Measurements from ENCODE around the gene KCNMA1. TPM values are rescaled to one million over a fixed set of nuclear protein-coding genes. Genes with fewer than 3 reads are reported as not detected.

KCNMA1 gene
- total RNA-seq, 2 donors from 2014 or later, result 168 to 188 TPM

- peaks cover 37% of the 10 kb centered on the region for H3K36me3 ChIP-seq
- ATAC-seq (ENCODE audit: insufficient number of reproducible peaks, low FRiP score, low read depth), result no peak
- H3K27me3 ChIP-seq (replicated peaks; ENCODE audit: insufficient read depth), result no peaks in the 10 kb centered on the region
- DNase-seq (ENCODE audit: low spot score), result no peak
- H3K4me1 ChIP-seq (ENCODE audit: control insufficient read depth in 1 of 2, low read depth in 2 of 2), result peaks cover 7 to 22% of the 10 kb centered on the region in 2 donors
- no peaks in the 10 kb centered on the region for H3K9me3 ChIP-seq
- no peak for TF ChIP-seq CTCF (IDR thresholded peaks at IDR 0.05)
- peak overlapping the region; percentile 16 to 20 for H3K27ac ChIP-seq
- no peak overlapping the region for H3K4me3 ChIP-seq
Measured at GRCh38 chr10:77072836-77073662, 564.6 kb downstream of the KCNMA1 start.

- Histone ChIP-seq H3K27ac (no peak overlapping the region), H3K36me3 (peaks cover 34% of the 10 kb centered on the region), H3K4me3 (no peak overlapping the region), H3K4me1 (ENCODE audit: control insufficient read depth in 1 of 2, low read depth in 2 of 2) (peaks cover 7 to 22% of the 10 kb centered on the region in 2 donors), H3K9me3 (no peaks in the 10 kb centered on the region), H3K27me3 (replicated peaks; ENCODE audit: insufficient read depth) (no peaks in the 10 kb centered on the region)
- ATAC-seq (ENCODE audit: insufficient number of reproducible peaks, low FRiP score, low read depth) (no peak), DNase-seq (ENCODE audit: low spot score) (no peak)
- TF ChIP-seq CTCF (IDR thresholded peaks at IDR 0.05), result no peak
Measured at GRCh38 chr10:77072361-77072835, 565.2 kb downstream of the KCNMA1 start.

GRCh38 chr10:77071956-77072355, 565.7 kb downstream of the KCNMA1 start:
- H3K36me3 ChIP-seq, result peaks cover 34% of the 10 kb centered on the region
- H3K4me1 ChIP-seq (ENCODE audit: control insufficient read depth in 1 of 2, low read depth in 2 of 2), result peaks cover 7 to 22% of the 10 kb centered on the region in 2 donors
- DNase-seq (ENCODE audit: low spot score) (no peak), ATAC-seq (ENCODE audit: insufficient number of reproducible peaks, low FRiP score, low read depth) (no peak)
- TF ChIP-seq CTCF (IDR thresholded peaks at IDR 0.05), result no peak
- no peaks in the 10 kb centered on the region for H3K27me3 ChIP-seq (replicated peaks; ENCODE audit: insufficient read depth)
- H3K27ac ChIP-seq, result no peak overlapping the region
- H3K9me3 ChIP-seq, result no peaks in the 10 kb centered on the region
- no peak overlapping the region for H3K4me3 ChIP-seq

- H3K4me3 ChIP-seq, result no peak overlapping the region
- peaks cover 7 to 22% of the 10 kb centered on the region in 2 donors for H3K4me1 ChIP-seq (ENCODE audit: control insufficient read depth in 1 of 2, low read depth in 2 of 2)
- H3K27me3 ChIP-seq (replicated peaks; ENCODE audit: insufficient read depth), result no peaks in the 10 kb centered on the region
- no peak for TF ChIP-seq CTCF (IDR thresholded peaks at IDR 0.05)
- ATAC-seq (ENCODE audit: insufficient number of reproducible peaks, low FRiP score, low read depth) (no peak), DNase-seq (ENCODE audit: low spot score) (no peak)
- no peaks in the 10 kb centered on the region for H3K9me3 ChIP-seq
- peaks cover 37% of the 10 kb centered on the region for H3K36me3 ChIP-seq
- H3K27ac ChIP-seq, result no peak overlapping the region
Measured at GRCh38 chr10:77071001-77071511, 566.6 kb downstream of the KCNMA1 start.

- peaks cover 7 to 22% of the 10 kb centered on the region in 2 donors for H3K4me1 ChIP-seq (ENCODE audit: control insufficient read depth in 1 of 2, low read depth in 2 of 2)
- H3K36me3 ChIP-seq, result peaks cover 41% of the 10 kb centered on the region
- ATAC-seq (ENCODE audit: insufficient number of reproducible peaks, low FRiP score, low read depth) (no peak), DNase-seq (ENCODE audit: low spot score) (no peak)
- H3K4me3 ChIP-seq, result no peak overlapping the region
- TF ChIP-seq CTCF (IDR thresholded peaks at IDR 0.05), result no peak
- no peaks in the 10 kb centered on the region for H3K27me3 ChIP-seq (replicated peaks; ENCODE audit: insufficient read depth)
- no peak overlapping the region for H3K27ac ChIP-seq
- H3K9me3 ChIP-seq, result no peaks in the 10 kb centered on the region
Measured at GRCh38 chr10:77070346-77070745, 567.3 kb downstream of the KCNMA1 start.
